Nephron progenitor cell (in vitro differentiated cells): Measurements from ENCODE around the gene NGRN.
A peak's percentile ranks its signal among the peaks of the same experiment; 100 is the strongest.

Experiments
- DNase-seq: peaks from one replicate; pipeline ENCODE4 v3.0.0; 2021
- H3K27ac Mint-ChIP-seq: 2 replicates; pipeline ENCODE4 v1.8.0; 2021; ENCODE audit warnings: mild to moderate bottlenecking, moderate library complexity, mixed read lengths
- H3K27me3 Mint-ChIP-seq: 2 replicates; pipeline ENCODE4 v1.8.0; 2021; ENCODE audit warnings: mild to moderate bottlenecking, low read depth, mixed read lengths; ENCODE audit not compliant: poor library complexity
- H3K36me3 Mint-ChIP-seq: 2 replicates; pipeline ENCODE4 v1.8.0; 2021; ENCODE audit warnings: low read depth, mixed read lengths
- H3K4me1 Mint-ChIP-seq: 2 replicates; pipeline ENCODE4 v1.8.0; 2021; ENCODE audit warnings: mixed read lengths
- H3K4me3 Mint-ChIP-seq: 2 replicates; pipeline ENCODE4 v1.8.0; 2021; ENCODE audit warnings: mild to moderate bottlenecking, moderate library complexity, mixed read lengths
- H3K9me3 Mint-ChIP-seq: 2 replicates; pipeline ENCODE4 v1.8.0; 2021; ENCODE audit warnings: mild to moderate bottlenecking, moderate library complexity, mixed read lengths
- CTCF ChIP-seq: fragments of 200-600 bp; sonication (generic); IDR thresholded peaks from 2 replicates; pipeline ENCODE4 v1.5.0; 2021; ENCODE audit warnings: antibody characterized with exemption

NGRN gene

DNA sequence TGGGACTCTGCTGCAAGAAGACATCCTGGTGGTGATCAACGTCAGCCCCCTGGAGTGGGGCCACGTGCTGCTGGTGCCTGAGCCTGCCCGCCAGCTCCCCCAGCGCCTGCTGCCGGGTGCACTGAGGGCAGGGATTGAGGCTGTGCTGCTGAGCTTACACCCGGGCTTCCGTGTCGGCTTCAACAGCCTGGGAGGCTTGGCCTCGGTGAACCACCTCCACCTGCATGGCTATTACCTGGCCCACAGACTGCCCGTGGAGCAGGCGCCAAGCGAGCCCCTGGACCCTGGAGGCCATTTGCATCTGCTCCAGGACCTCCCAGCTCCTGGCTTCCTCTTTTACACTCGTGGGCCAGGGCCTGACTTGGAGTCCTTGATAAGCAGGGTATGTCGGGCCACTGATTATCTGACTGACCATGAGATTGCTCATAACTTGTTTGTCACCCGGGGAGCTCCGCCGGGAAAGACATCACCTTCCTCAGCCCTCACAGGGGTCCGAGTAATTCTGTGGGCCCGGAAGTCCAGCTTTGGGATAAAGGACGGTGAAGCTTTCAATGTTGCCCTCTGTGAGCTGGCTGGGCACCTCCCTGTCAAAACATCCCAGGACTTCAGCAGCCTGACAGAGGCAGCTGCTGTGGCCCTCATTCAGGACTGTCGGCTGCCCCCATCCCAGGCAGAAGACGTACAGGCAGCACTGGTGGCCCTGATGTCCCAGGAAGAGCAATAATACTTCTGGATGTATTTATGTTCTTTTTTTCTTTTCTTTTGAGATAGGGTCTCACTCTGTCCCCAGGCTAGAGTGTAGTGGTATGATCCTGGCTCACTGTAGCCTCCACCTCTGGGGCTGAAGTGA, 23.9 kb upstream of the NGRN start:
- Mint-ChIP-seq H3K36me3 (peaks cover 6% of the 10 kb centered on the region), H3K4me1 (peaks cover 6% of the 10 kb centered on the region), H3K9me3 (no peaks in the 10 kb centered on the region), H3K27ac (no peak overlapping the region), H3K4me3 (no peak overlapping the region), H3K27me3 (no peaks in the 10 kb centered on the region)
- no peak for TF ChIP-seq CTCF
- no peak for DNase-seq

GRCh38 chr15:90243943-90244639, 21.4 kb upstream of the NGRN start:
- no peaks in the 10 kb centered on the region for H3K27me3 Mint-ChIP-seq
- H3K27ac Mint-ChIP-seq: no peak overlapping the region
- no peak for DNase-seq
- no peaks in the 10 kb centered on the region for H3K36me3 Mint-ChIP-seq
- H3K4me3 Mint-ChIP-seq: no peak overlapping the region
- peaks cover 6% of the 10 kb centered on the region for H3K4me1 Mint-ChIP-seq
- TF ChIP-seq CTCF: no peak
- H3K9me3 Mint-ChIP-seq: no peaks in the 10 kb centered on the region

DNA sequence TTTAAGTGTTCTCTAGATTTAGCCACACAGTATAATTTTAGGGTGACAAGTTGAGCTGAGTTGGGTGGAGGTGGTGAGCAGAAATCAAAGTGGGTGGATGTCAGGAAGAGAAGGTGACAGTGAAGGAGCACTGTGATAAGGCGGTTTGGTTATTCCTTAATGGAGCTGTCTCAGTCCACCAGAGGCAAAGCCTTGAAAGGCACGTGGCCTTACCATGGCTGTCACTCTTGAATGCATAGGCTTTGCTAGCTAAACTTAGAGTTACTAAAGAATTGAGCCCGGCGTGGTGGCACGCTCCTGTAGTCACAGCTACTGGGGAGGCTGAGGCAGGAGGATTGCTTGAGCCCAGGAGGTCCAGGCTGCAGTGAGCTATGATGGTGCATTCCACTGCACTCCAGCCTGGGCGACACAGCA, 16.7 kb upstream of the NGRN start:
- H3K9me3 Mint-ChIP-seq: no peaks in the 10 kb centered on the region
- peaks cover 6% of the 10 kb centered on the region for H3K27me3 Mint-ChIP-seq
- no peak overlapping the region for H3K27ac Mint-ChIP-seq
- H3K4me3 Mint-ChIP-seq: peak overlapping the region; percentile 76
- TF ChIP-seq CTCF: no peak
- H3K36me3 Mint-ChIP-seq: no peaks in the 10 kb centered on the region
- DNase-seq: no peak
- H3K4me1 Mint-ChIP-seq: peaks cover 18% of the 10 kb centered on the region

GRCh38 chr15:90249203-90249863, 16.1 kb upstream of the NGRN start, which contains the start of gene TTLL13:
Gene TTLL13 (plus strand): TSS chr15:90249556. CDS start chr15:90250631, 1,075 bp downstream.
- no peaks in the 10 kb centered on the region for H3K9me3 Mint-ChIP-seq

DNA sequence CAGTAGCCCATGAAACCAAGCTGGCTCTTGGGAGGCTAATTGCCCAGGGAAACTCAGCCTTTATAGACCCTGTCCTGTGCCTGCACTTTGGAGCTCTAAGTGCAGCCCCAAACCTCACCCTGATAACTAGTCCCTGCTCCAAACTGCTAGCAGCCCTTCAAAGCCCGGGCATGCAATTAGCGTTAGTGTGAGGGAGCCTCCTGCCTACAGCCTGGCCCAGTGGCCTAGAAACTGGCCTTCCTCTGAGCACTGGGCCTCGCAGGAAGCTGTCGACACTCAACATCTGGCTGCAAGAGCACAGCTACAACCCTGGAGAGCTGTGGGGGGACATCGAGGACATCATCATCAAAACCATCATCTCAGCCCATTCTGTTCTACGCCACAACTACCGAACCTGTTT, 7.7 kb upstream of the NGRN start:
- Mint-ChIP-seq H3K27me3 (peaks cover 20% of the 10 kb centered on the region), H3K4me3 (no peak overlapping the region), H3K9me3 (no peaks in the 10 kb centered on the region), H3K4me1 (peaks cover 7% of the 10 kb centered on the region), H3K36me3 (no peaks in the 10 kb centered on the region), H3K27ac (no peak overlapping the region)
- TF ChIP-seq CTCF: no peak
- DNase-seq: no peak

More at GRCh38 chr15:90249203-90249863, 16.1 kb upstream of the NGRN start, which contains the start of gene TTLL13:
- no peak for TF ChIP-seq CTCF
- no peak within 1 kb of the TSS for H3K27ac Mint-ChIP-seq
- DNase-seq: peak; percentile 100
- no peaks in the 10 kb centered on the region for H3K36me3 Mint-ChIP-seq
- peaks cover 18% of the 10 kb centered on the region for H3K4me1 Mint-ChIP-seq
- peaks cover 8% of the 10 kb centered on the region for H3K27me3 Mint-ChIP-seq
- peak within 1 kb of the TSS; percentile 76 for H3K4me3 Mint-ChIP-seq
